HEK293 (cell line): ENCODE results near the gene PSEN2.

Source experiments
- CTCF ChIA-PET: fragments of 350-600 bp; formaldehyde crosslinking; extraction: SDS; loops from one replicate; lab custom pipeline; 2021; ENCODE audit warnings: antibody characterized with exemption; lab: Yijun Ruan, JAX
- POLR2A ChIA-PET: fragments of 300-600 bp; formaldehyde crosslinking; extraction: SDS; loops from one replicate; lab custom pipeline; 2020; ENCODE audit warnings: antibody characterized with exemption, inconsistent platforms; lab: Yijun Ruan, JAX
- H3K27ac ChIP-seq: fragments of 200-500 bp; sonication (Bioruptor generic); 2 replicates; pipeline ENCODE4 v1.5.1; 2014; ENCODE audit warnings: low read depth, low read length, control low read depth, inconsistent platforms; ENCODE audit errors: extremely low read depth
- H3K36me3 ChIP-seq, 2 experiments: fragments of 200-500 bp in 1 of 2; sonication (Bioruptor generic) in 1 of 2; 1 replicate in 1 of 2; 2 replicates in 1 of 2; pipeline ENCODE4 v1.5.1; 2014 to 2017; ENCODE audit warnings: inconsistent platforms in 2 of 2, low read length in 2 of 2; ENCODE audit not compliant: control insufficient read depth in 2 of 2, insufficient read depth in 1 of 2
- H3K4me1 ChIP-seq: fragments of 200-500 bp; sonication (Bioruptor generic); 2 replicates; pipeline ENCODE4 v1.5.1; 2014; ENCODE audit warnings: mild to moderate bottlenecking, low read length, inconsistent platforms; ENCODE audit not compliant: control insufficient read depth, insufficient read depth
- H3K4me3 ChIP-seq: 2 replicates; pipeline ENCODE4 v1.5.1; 2011; ENCODE audit warnings: low read depth, mild to moderate bottlenecking, control low read depth, low read length, moderate library complexity
- H3K9me3 ChIP-seq: fragments of 200-500 bp; sonication (Bioruptor generic); 2 replicates; pipeline ENCODE4 v1.5.1; 2014; ENCODE audit warnings: low read depth, low read length, inconsistent platforms; ENCODE audit not compliant: control insufficient read depth, insufficient read depth
- PRDM6 ChIP-seq: fragments of 450-650 bp; formaldehyde crosslinking; IDR thresholded peaks from 2 replicates; pipeline ENCODE4 v1.5.1; 2017; ENCODE audit warnings: missing biosample characterization, missing genetic modification characterization
- RBAK ChIP-seq: fragments of 450-650 bp; formaldehyde crosslinking; IDR thresholded peaks from 2 replicates; pipeline ENCODE4 v1.5.1; 2016; ENCODE audit warnings: missing biosample characterization, missing genetic modification characterization
- SETDB1 ChIP-seq: IDR thresholded peaks from one replicate; pipeline ENCODE4 v1.6.1; 2017; ENCODE audit warnings: mild to moderate bottlenecking, low read length, moderate library complexity, mixed read lengths; ENCODE audit not compliant: insufficient read length
- ZIC2 ChIP-seq: fragments of 450-650 bp; formaldehyde crosslinking; IDR thresholded peaks from 2 replicates; pipeline ENCODE4 v1.5.1; 2016; ENCODE audit warnings: missing biosample characterization, missing genetic modification characterization
- ZNF16 ChIP-seq: fragments of 450-650 bp; formaldehyde crosslinking; IDR thresholded peaks from 2 replicates; pipeline ENCODE4 v1.5.1; 2016; ENCODE audit warnings: low read depth, missing biosample characterization, missing genetic modification characterization
- ZNF214 ChIP-seq: fragments of 450-650 bp; formaldehyde crosslinking; IDR thresholded peaks from 2 replicates; pipeline ENCODE4 v1.5.1; 2017; ENCODE audit warnings: missing biosample characterization, mild to moderate bottlenecking, missing genetic modification characterization, borderline replicate concordance
- ZNF274 ChIP-seq, 2 experiments: fragments of 200-500 bp in 1 of 2; fragments of 450-650 bp in 1 of 2; sonication (Bioruptor generic) in 1 of 2; formaldehyde crosslinking in 1 of 2; IDR thresholded peaks; 2 replicates each; pipeline versions ENCODE4 v1.5.1 to v1.6.1; 2014 to 2016; ENCODE audit warnings: borderline replicate concordance in 1 of 2, inconsistent platforms in 1 of 2, low read length in 1 of 2, missing biosample characterization in 1 of 2, missing genetic modification characterization in 1 of 2
- ZNF571 ChIP-seq: fragments of 450-650 bp; formaldehyde crosslinking; IDR thresholded peaks from 2 replicates; pipeline ENCODE4 v1.5.0; 2017; ENCODE audit warnings: missing biosample characterization, missing genetic modification characterization
- ZNF580 ChIP-seq: fragments of 450-650 bp; formaldehyde crosslinking; IDR thresholded peaks from 2 replicates; pipeline ENCODE4 v1.5.1; 2016; ENCODE audit warnings: missing biosample characterization, missing genetic modification characterization
- ZNF624 ChIP-seq: fragments of 450-650 bp; formaldehyde crosslinking; IDR thresholded peaks from 2 replicates; pipeline ENCODE4 v1.5.1; 2017; ENCODE audit warnings: missing biosample characterization, missing genetic modification characterization
- ZSCAN4 ChIP-seq: fragments of 450-650 bp; formaldehyde crosslinking; IDR thresholded peaks from 2 replicates; pipeline ENCODE4 v1.5.1; 2017; ENCODE audit warnings: missing biosample characterization, missing genetic modification characterization
- TF ChIP-seq, protein P1 (sequence below): fragments of 450-650 bp; formaldehyde crosslinking; IDR thresholded peaks from 2 replicates; pipeline ENCODE4 v1.5.1; 2016; ENCODE audit warnings: missing biosample characterization, missing genetic modification characterization
- TF ChIP-seq, protein P2 (sequence below): fragments of 450-650 bp; formaldehyde crosslinking; IDR thresholded peaks from 2 replicates; pipeline ENCODE4 v1.5.1; 2016; ENCODE audit warnings: missing biosample characterization, missing genetic modification characterization, borderline replicate concordance
- TF ChIP-seq, protein P3 (sequence below): fragments of 450-650 bp; formaldehyde crosslinking; IDR thresholded peaks from 2 replicates; pipeline ENCODE4 v1.5.1; 2016; ENCODE audit warnings: missing biosample characterization, missing genetic modification characterization
- TF ChIP-seq, protein P4 (sequence below): fragments of 450-650 bp; formaldehyde crosslinking; IDR thresholded peaks from 2 replicates; pipeline ENCODE4 v1.5.1; 2016; ENCODE audit warnings: missing biosample characterization, missing genetic modification characterization

PSEN2 gene

DNA sequence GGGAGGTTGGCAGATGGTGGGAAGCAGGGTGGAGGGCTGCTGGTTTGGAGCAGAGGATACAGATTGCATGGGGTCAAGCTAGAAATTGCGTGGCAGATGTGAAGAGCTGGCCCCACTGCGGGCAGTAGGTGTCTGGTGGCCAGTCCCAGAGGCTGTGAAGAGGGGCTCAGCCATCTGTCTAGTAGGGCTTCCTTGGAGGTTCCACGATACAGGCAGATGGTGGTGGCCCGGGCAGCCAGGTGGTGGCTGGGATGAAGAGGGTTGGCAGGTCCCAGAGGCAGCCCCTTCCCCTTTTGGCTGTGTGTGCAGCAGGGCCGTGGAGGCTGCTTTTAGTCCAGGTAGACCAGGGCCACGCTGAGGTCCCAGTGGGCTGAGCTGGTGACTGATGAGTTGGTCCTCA, 16.6 kb downstream of the PSEN2 start (continued):
- TF ChIP-seq, protein P1, sequence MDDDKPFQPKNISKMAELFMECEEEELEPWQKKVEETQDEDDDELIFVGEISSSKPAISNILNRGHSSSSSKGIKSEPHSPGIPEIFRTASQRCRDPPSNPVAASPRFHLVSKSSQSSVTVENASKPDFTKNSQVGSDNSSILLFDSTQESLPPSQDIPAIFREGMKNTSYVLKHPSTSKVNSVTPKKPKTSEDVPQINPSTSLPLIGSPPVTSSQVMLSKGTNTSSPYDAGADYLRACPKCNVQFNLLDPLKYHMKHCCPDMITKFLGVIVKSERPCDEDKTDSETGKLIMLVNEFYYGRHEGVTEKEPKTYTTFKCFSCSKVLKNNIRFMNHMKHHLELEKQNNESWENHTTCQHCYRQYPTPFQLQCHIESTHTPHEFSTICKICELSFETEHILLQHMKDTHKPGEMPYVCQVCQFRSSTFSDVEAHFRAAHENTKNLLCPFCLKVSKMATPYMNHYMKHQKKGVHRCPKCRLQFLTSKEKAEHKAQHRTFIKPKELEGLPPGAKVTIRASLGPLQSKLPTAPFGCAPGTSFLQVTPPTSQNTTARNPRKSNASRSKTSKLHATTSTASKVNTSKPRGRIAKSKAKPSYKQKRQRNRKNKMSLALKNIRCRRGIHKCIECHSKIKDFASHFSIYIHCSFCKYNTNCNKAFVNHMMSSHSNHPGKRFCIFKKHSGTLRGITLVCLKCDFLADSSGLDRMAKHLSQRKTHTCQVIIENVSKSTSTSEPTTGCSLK (tag by site-specific recombination), result no peak
- TF ChIP-seq ZNF624 (no peak), ZIC2 (no peak)
- TF ChIP-seq, all 188 proteins: peak for 0

GRCh38 chr1:226888021-226888420, 17.6 kb downstream of the PSEN2 start:
- Histone ChIP-seq H3K9me3 (no peaks in the 10 kb centered on the region), H3K36me3 (peaks cover 20 to 96% of the 10 kb centered on the region in 2 experiments; a peak in 2 of 3 replicates), H3K4me3 (no peak overlapping the region), H3K4me1 (no peaks in the 10 kb centered on the region), H3K27ac (no peak overlapping the region)
- ChIA-PET CTCF (no interaction called here), POLR2A (no interaction called here)
- TF ChIP-seq RBAK (tag by site-specific recombination), result no peak
- no peak for TF ChIP-seq ZNF571 (tag by site-specific recombination)
- TF ChIP-seq ZNF214 (tag by site-specific recombination), result no peak
- TF ChIP-seq ZNF274 (IDR thresholded peaks at IDR 0.05; ENCODE audit: low read length), result no peak
- TF ChIP-seq ZNF274 (tag by site-specific recombination; IDR thresholded peaks at IDR 0.05; ENCODE audit: borderline replicate concordance), result no peak
- TF ChIP-seq SETDB1, result no peak
- no peak for TF ChIP-seq ZSCAN4 (tag by site-specific recombination)
- TF ChIP-seq, protein P2, sequence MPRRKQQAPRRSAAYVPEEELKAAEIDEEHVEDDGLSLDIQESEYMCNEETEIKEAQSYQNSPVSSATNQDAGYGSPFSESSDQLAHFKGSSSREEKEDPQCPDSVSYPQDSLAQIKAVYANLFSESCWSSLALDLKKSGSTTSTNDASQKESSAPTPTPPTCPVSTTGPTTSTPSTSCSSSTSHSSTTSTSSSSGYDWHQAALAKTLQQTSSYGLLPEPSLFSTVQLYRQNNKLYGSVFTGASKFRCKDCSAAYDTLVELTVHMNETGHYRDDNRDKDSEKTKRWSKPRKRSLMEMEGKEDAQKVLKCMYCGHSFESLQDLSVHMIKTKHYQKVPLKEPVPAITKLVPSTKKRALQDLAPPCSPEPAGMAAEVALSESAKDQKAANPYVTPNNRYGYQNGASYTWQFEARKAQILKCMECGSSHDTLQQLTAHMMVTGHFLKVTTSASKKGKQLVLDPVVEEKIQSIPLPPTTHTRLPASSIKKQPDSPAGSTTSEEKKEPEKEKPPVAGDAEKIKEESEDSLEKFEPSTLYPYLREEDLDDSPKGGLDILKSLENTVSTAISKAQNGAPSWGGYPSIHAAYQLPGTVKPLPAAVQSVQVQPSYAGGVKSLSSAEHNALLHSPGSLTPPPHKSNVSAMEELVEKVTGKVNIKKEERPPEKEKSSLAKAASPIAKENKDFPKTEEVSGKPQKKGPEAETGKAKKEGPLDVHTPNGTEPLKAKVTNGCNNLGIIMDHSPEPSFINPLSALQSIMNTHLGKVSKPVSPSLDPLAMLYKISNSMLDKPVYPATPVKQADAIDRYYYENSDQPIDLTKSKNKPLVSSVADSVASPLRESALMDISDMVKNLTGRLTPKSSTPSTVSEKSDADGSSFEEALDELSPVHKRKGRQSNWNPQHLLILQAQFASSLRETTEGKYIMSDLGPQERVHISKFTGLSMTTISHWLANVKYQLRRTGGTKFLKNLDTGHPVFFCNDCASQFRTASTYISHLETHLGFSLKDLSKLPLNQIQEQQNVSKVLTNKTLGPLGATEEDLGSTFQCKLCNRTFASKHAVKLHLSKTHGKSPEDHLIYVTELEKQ (tag by site-specific recombination), result no peak
- TF ChIP-seq, protein P3, sequence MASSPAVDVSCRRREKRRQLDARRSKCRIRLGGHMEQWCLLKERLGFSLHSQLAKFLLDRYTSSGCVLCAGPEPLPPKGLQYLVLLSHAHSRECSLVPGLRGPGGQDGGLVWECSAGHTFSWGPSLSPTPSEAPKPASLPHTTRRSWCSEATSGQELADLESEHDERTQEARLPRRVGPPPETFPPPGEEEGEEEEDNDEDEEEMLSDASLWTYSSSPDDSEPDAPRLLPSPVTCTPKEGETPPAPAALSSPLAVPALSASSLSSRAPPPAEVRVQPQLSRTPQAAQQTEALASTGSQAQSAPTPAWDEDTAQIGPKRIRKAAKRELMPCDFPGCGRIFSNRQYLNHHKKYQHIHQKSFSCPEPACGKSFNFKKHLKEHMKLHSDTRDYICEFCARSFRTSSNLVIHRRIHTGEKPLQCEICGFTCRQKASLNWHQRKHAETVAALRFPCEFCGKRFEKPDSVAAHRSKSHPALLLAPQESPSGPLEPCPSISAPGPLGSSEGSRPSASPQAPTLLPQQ (tag by site-specific recombination), result no peak

DNA sequence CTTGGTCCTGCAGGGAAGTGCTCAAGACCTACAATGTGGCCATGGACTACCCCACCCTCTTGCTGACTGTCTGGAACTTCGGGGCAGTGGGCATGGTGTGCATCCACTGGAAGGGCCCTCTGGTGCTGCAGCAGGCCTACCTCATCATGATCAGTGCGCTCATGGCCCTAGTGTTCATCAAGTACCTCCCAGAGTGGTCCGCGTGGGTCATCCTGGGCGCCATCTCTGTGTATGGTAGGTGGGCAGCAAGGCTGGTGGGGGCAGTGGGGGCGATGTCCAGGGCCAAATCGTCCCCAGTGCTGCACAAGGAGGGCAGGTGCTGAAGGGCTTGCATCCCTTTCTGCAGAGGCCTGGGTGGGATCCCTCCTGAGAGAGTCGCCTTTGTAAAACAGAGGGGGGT, 18.4 kb downstream of the PSEN2 start:
- ChIA-PET CTCF (interaction anchor here (0.7 kb wide), 1 partner anchor 32 kb away, joined by 3 read pairs; no protein-coding TSS in a partner anchor), POLR2A (no interaction called here)
- Histone ChIP-seq H3K36me3 (peaks cover 21 to 97% of the 10 kb centered on the region in 2 experiments; a peak in 2 of 3 replicates), H3K9me3 (no peaks in the 10 kb centered on the region), H3K27ac (no peak overlapping the region), H3K4me1 (no peaks in the 10 kb centered on the region), H3K4me3 (no peak overlapping the region)
- TF ChIP-seq ZNF580 (tag by site-specific recombination) (no peak), PRDM6 (tag by site-specific recombination) (no peak), ZNF16 (tag by site-specific recombination) (no peak)
- TF ChIP-seq, protein P4, sequence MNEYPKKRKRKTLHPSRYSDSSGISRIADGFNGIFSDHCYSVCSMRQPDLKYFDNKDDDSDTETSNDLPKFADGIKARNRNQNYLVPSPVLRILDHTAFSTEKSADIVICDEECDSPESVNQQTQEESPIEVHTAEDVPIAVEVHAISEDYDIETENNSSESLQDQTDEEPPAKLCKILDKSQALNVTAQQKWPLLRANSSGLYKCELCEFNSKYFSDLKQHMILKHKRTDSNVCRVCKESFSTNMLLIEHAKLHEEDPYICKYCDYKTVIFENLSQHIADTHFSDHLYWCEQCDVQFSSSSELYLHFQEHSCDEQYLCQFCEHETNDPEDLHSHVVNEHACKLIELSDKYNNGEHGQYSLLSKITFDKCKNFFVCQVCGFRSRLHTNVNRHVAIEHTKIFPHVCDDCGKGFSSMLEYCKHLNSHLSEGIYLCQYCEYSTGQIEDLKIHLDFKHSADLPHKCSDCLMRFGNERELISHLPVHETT (tag by site-specific recombination), result no peak
